Immature natural killer cell (primary cell): ENCODE data around the gene MAGOHB. TPM values are rescaled to one million over a fixed set of nuclear protein-coding genes. Genes with fewer than 3 reads are reported as not detected.
"Not testable (repeated sequence)": the region's sequence is repeated elsewhere in the genome, so short reads cannot be mapped to it uniquely, and the experiment has no call there.

Experiments
- DNase-seq, 3 donors: peaks; one replicate each; pipeline ENCODE4 v3.0.0; 2022; ENCODE audit warnings: mixed read lengths in 1 of 3
- H3K27ac Mint-ChIP-seq, 6 donors: one replicate each; pipeline ENCODE4 v1.8.0; 2020; ENCODE audit warnings: mixed read lengths in 6 of 6, mild to moderate bottlenecking in 5 of 6, inconsistent platforms in 4 of 6, moderate library complexity in 3 of 6
- H3K27me3 Mint-ChIP-seq, 3 donors: one replicate each; pipeline ENCODE4 v1.8.0; 2020 to 2021; ENCODE audit warnings: low read depth in 3 of 3, mild to moderate bottlenecking in 3 of 3, mixed read lengths in 3 of 3, moderate library complexity in 3 of 3, inconsistent platforms in 1 of 3
- H3K36me3 Mint-ChIP-seq, 3 donors: one replicate each; pipeline ENCODE4 v1.8.0; 2020; ENCODE audit warnings: mixed read lengths in 3 of 3, inconsistent platforms in 2 of 3, mild to moderate bottlenecking in 2 of 3
- H3K4me1 Mint-ChIP-seq, 2 donors: one replicate each; pipeline ENCODE4 v1.8.0; 2020; ENCODE audit warnings: inconsistent platforms in 2 of 2, mild to moderate bottlenecking in 2 of 2, mixed read lengths in 2 of 2, moderate library complexity in 1 of 2
- H3K4me3 Mint-ChIP-seq, 5 donors: one replicate each; pipeline ENCODE4 v1.8.0; 2020; ENCODE audit warnings: mild to moderate bottlenecking in 5 of 5, mixed read lengths in 5 of 5, inconsistent platforms in 3 of 5, moderate library complexity in 3 of 5
- H3K9me3 Mint-ChIP-seq, 6 donors: one replicate each; pipeline ENCODE4 v1.8.0; 2020; ENCODE audit warnings: mild to moderate bottlenecking in 6 of 6, mixed read lengths in 6 of 6, inconsistent platforms in 4 of 6, moderate library complexity in 3 of 6
- polyA plus RNA-seq, 3 donors: library from polyadenylated mRNA; unstranded; fragments of 300-500 nt; fragmentation: Illumina TruSeq; gene quantifications; one replicate each; pipeline ENCODE4 v1.2.3, GENCODE V29; 2021

Gene MAGOHB
- polyA plus RNA-seq, 3 donors from 2014 or later, result 54.7 to 72.5 (median 58.7) TPM

GRCh38 chr12:10624605-10625004 is 11.2 kb upstream of the MAGOHB start:
- no peaks in the 10 kb centered on the region for H3K4me1 Mint-ChIP-seq
- no peak overlapping the region for H3K27ac Mint-ChIP-seq
- H3K36me3 Mint-ChIP-seq, result no peaks in the 10 kb centered on the region
- DNase-seq, result no peak
- peaks cover 0 to 3% (median 2%) of the 10 kb centered on the region in 3 donors for H3K27me3 Mint-ChIP-seq
- no peak overlapping the region for H3K4me3 Mint-ChIP-seq
- no peaks in the 10 kb centered on the region for H3K9me3 Mint-ChIP-seq

GRCh38 chr12:10623131-10623530 is 9.7 kb upstream of the MAGOHB start:
- H3K4me3 Mint-ChIP-seq, result no peak overlapping the region
- peaks cover 0 to 2% (median 1%) of the 10 kb centered on the region in 3 donors for H3K27me3 Mint-ChIP-seq
- H3K36me3 Mint-ChIP-seq, result no peaks in the 10 kb centered on the region

GRCh38 chr12:10621278-10621677 is 7.9 kb upstream of the MAGOHB start:
- no peak overlapping the region for H3K27ac Mint-ChIP-seq
- DNase-seq, result no peak
- H3K9me3 Mint-ChIP-seq, result no peaks in the 10 kb centered on the region

More at GRCh38 chr12:10623131-10623530, 9.7 kb upstream of the MAGOHB start:
- DNase-seq, result no peak
- H3K4me1 Mint-ChIP-seq, result no peaks in the 10 kb centered on the region
- no peak overlapping the region for H3K27ac Mint-ChIP-seq
- no peaks in the 10 kb centered on the region for H3K9me3 Mint-ChIP-seq

GRCh38 chr12:10620078-10620779 is 6.8 kb upstream of the MAGOHB start:
- H3K36me3 Mint-ChIP-seq, result no peaks in the 10 kb centered on the region
- no peaks in the 10 kb centered on the region for H3K4me1 Mint-ChIP-seq
- H3K9me3 Mint-ChIP-seq, result no peaks in the 10 kb centered on the region

More at GRCh38 chr12:10621278-10621677, 7.9 kb upstream of the MAGOHB start:
- Mint-ChIP-seq H3K36me3 (no peaks in the 10 kb centered on the region), H3K27me3 (peaks cover 0 to 2% (median 1%) of the 10 kb centered on the region in 3 donors), H3K4me1 (no peaks in the 10 kb centered on the region), H3K4me3 (no peak overlapping the region)

GRCh38 chr12:10618338-10618987 is 5.1 kb upstream of the MAGOHB start:
- Mint-ChIP-seq H3K4me1 (peaks cover 6 to 10% of the 10 kb centered on the region in 2 donors), H3K27me3 (peaks cover 2 to 6% (median 3%) of the 10 kb centered on the region in 3 donors), H3K27ac (no peak overlapping the region), H3K9me3 (no peaks in the 10 kb centered on the region), H3K36me3 (no peaks in the 10 kb centered on the region), H3K4me3 (no peak overlapping the region)
- DNase-seq, result no peak

More at GRCh38 chr12:10620078-10620779, 6.8 kb upstream of the MAGOHB start:
- Mint-ChIP-seq H3K4me3 (no peak overlapping the region), H3K27me3 (peaks cover 0 to 1% (median under 1%) of the 10 kb centered on the region in 3 donors), H3K27ac (no peak overlapping the region)
- no peak for DNase-seq

GRCh38 chr12:10617863-10618262 is 4.5 kb upstream of the MAGOHB start:
- H3K27ac Mint-ChIP-seq, result no peak overlapping the region
- no peak overlapping the region for H3K4me3 Mint-ChIP-seq
- no peaks in the 10 kb centered on the region for H3K36me3 Mint-ChIP-seq
- peaks cover 11 to 16% of the 10 kb centered on the region in 2 donors for H3K4me1 Mint-ChIP-seq
- no peak for DNase-seq
- peaks cover 5 to 10% (median 8%) of the 10 kb centered on the region in 3 donors for H3K27me3 Mint-ChIP-seq
- H3K9me3 Mint-ChIP-seq, result no peaks in the 10 kb centered on the region

- Mint-ChIP-seq H3K9me3 (no peaks in the 10 kb centered on the region), H3K4me3 (peak overlapping the region in 4 of 5 donors; percentile 12 to 38 (median 24)), H3K36me3 (peaks cover 0 to 3% (median 3%) of the 10 kb centered on the region in 3 donors), H3K27me3 (peaks cover 5 to 10% (median 9%) of the 10 kb centered on the region in 3 donors), H3K27ac (no peak overlapping the region), H3K4me1 (peaks cover 23 to 30% of the 10 kb centered on the region in 2 donors)
- no peak for DNase-seq
Observed at GRCh38 chr12:10615532-10615931, 2.1 kb upstream of the MAGOHB start.

GRCh38 chr12:10614056-10614370 is 604 bp upstream of the MAGOHB start:
- DNase-seq, result no peak

GRCh38 chr12:10612984-10613348 is 443 bp downstream of the MAGOHB start:
- Mint-ChIP-seq H3K36me3 (peaks cover 16 to 20% (median 18%) of the 10 kb centered on the region in 3 donors), H3K27ac (peak overlapping the region; percentile 96 to 100 (median 98)), H3K27me3 (peaks cover 5 to 10% (median 9%) of the 10 kb centered on the region in 3 donors), H3K9me3 (no peaks in the 10 kb centered on the region), H3K4me1 (peaks cover 23 to 30% of the 10 kb centered on the region in 2 donors), H3K4me3 (peak overlapping the region; percentile 96 to 100 (median 97))
- no peak for DNase-seq

More at GRCh38 chr12:10614056-10614370, 604 bp upstream of the MAGOHB start:
- H3K27me3 Mint-ChIP-seq, result peaks cover 5 to 10% (median 9%) of the 10 kb centered on the region in 3 donors
- peaks cover 9 to 15% (median 10%) of the 10 kb centered on the region in 3 donors for H3K36me3 Mint-ChIP-seq
- H3K4me3 Mint-ChIP-seq, result peak overlapping the region; percentile 96 to 100 (median 97)
- H3K4me1 Mint-ChIP-seq, result peaks cover 23 to 30% of the 10 kb centered on the region in 2 donors
- no peaks in the 10 kb centered on the region for H3K9me3 Mint-ChIP-seq
- peak overlapping the region; percentile 96 to 100 (median 98) for H3K27ac Mint-ChIP-seq

GRCh38 chr12:10612110-10612509 is 1.3 kb downstream of the MAGOHB start:
- peak overlapping the region; percentile 96 to 100 (median 98) for H3K27ac Mint-ChIP-seq
- H3K9me3 Mint-ChIP-seq, result no peaks in the 10 kb centered on the region

GRCh38 chr12:10611258-10611657 is 2.2 kb downstream of the MAGOHB start:
- Mint-ChIP-seq H3K36me3 (peaks cover 22 to 34% (median 27%) of the 10 kb centered on the region in 3 donors), H3K4me3 (peak overlapping the region in 1 of 5 donors; percentile 28), H3K4me1 (peaks cover 23 to 30% of the 10 kb centered on the region in 2 donors), H3K27me3 (peaks cover 5 to 10% (median 9%) of the 10 kb centered on the region in 3 donors)
- not testable (repeated sequence) for H3K9me3 Mint-ChIP-seq, H3K27ac Mint-ChIP-seq, DNase-seq

More at GRCh38 chr12:10612110-10612509, 1.3 kb downstream of the MAGOHB start:
- peaks cover 22 to 29% (median 23%) of the 10 kb centered on the region in 3 donors for H3K36me3 Mint-ChIP-seq
- H3K4me1 Mint-ChIP-seq, result peaks cover 23 to 30% of the 10 kb centered on the region in 2 donors
- no peak for DNase-seq
- peaks cover 5 to 10% (median 9%) of the 10 kb centered on the region in 3 donors for H3K27me3 Mint-ChIP-seq
- peak overlapping the region; percentile 47 to 100 (median 96) for H3K4me3 Mint-ChIP-seq

GRCh38 chr12:10610188-10610587 is 3.2 kb downstream of the MAGOHB start:
- peak overlapping the region in 1 of 6 donors; percentile 15 for H3K27ac Mint-ChIP-seq
- peaks cover 27 to 41% (median 27%) of the 10 kb centered on the region in 3 donors for H3K36me3 Mint-ChIP-seq
- H3K27me3 Mint-ChIP-seq, result peaks cover 5 to 9% (median 9%) of the 10 kb centered on the region in 3 donors
- no peaks in the 10 kb centered on the region for H3K9me3 Mint-ChIP-seq
- no peak for DNase-seq
- peaks cover 23 to 30% of the 10 kb centered on the region in 2 donors for H3K4me1 Mint-ChIP-seq
- H3K4me3 Mint-ChIP-seq, result no peak overlapping the region

- Mint-ChIP-seq H3K4me1 (peaks cover 22 to 26% of the 10 kb centered on the region in 2 donors), H3K36me3 (peaks cover 27 to 47% (median 29%) of the 10 kb centered on the region in 3 donors), H3K27me3 (peaks cover 0 to 2% (median 0%) of the 10 kb centered on the region in 3 donors), H3K4me3 (no peak overlapping the region), H3K27ac (no peak overlapping the region), H3K9me3 (no peaks in the 10 kb centered on the region)
- DNase-seq, result no peak
Observed at GRCh38 chr12:10607885-10608458, 5.4 kb downstream of the MAGOHB start.
